ENCODE measurements around the gene ISOC2. TPM values are rescaled to one million over a fixed set of nuclear protein-coding genes. Genes with fewer than 3 reads are reported as not detected.

Gene ISOC2
- total RNA-seq, 6 experiments from 2014 or later: 69.4 to 222 (median 100) TPM

- Histone ChIP-seq H3K36me3 (no peaks in the 10 kb centered on the region), H3K27me3 (peaks cover 0 to 10% of the 10 kb centered on the region in 2 donors), H3K4me1 (no peaks in the 10 kb centered on the region), H3K9me3 (no peaks in the 10 kb centered on the region), H3K4me3 (no peak overlapping the region), H3K27ac (no peak overlapping the region)
- ATAC-seq (peak in 1 of 4 donors; percentile 33), DNase-seq (peak in 1 of 3 donors; percentile 36)
- TF ChIP-seq POLR2A (IDR thresholded peaks at IDR 0.05): no peak
- TF ChIP-seq CTCF (IDR thresholded peaks at IDR 0.05): no peak
- WGBS (ENCODE audit: insufficient coverage, low coverage, low lambda C conversion rate, missing lambda C conversion rate): 6% methylated on average over 13 of the region's 39 CpGs
- intact Hi-C loops (cut with DNase I): no loop called here
Observed at GRCh38 chr19:55441692-55442321, 19.6 kb downstream of the ISOC2 start.

- Histone ChIP-seq H3K36me3 (no peaks in the 10 kb centered on the region), H3K4me1 (no peaks in the 10 kb centered on the region), H3K9me3 (no peaks in the 10 kb centered on the region), H3K27ac (no peak overlapping the region), H3K27me3 (peaks cover 0 to 10% of the 10 kb centered on the region in 2 donors), H3K4me3 (no peak overlapping the region)
- WGBS (ENCODE audit: insufficient coverage, low coverage, low lambda C conversion rate, missing lambda C conversion rate): 5% methylated on average over 19 of the region's 21 CpGs
- no peak for TF ChIP-seq POLR2A (IDR thresholded peaks at IDR 0.05)
- no peak for TF ChIP-seq CTCF (IDR thresholded peaks at IDR 0.05)
- no peak for DNase-seq
- no peak for ATAC-seq
- intact Hi-C loops (cut with DNase I): no loop called here
Observed at GRCh38 chr19:55441319-55441691, 20.1 kb downstream of the ISOC2 start.

GRCh38 chr19:55440411-55441105, 20.9 kb downstream of the ISOC2 start:
- Histone ChIP-seq H3K27me3 (peaks cover 0 to 10% of the 10 kb centered on the region in 2 donors), H3K9me3 (no peaks in the 10 kb centered on the region), H3K36me3 (no peaks in the 10 kb centered on the region), H3K4me3 (no peak overlapping the region), H3K4me1 (no peaks in the 10 kb centered on the region), H3K27ac (no peak overlapping the region)
- no peak for ATAC-seq
- intact Hi-C loops (cut with DNase I): no loop called here
- 8% methylated on average over 25 of the region's 39 CpGs for WGBS (ENCODE audit: insufficient coverage, low coverage, low lambda C conversion rate, missing lambda C conversion rate)
- peak in 1 of 3 donors; percentile 40 for DNase-seq
- TF ChIP-seq POLR2A (IDR thresholded peaks at IDR 0.05) (no peak), CTCF (IDR thresholded peaks at IDR 0.05) (no peak)

- no peak for DNase-seq
- 91% methylated on average over 3 of the region's 5 CpGs for WGBS (ENCODE audit: insufficient coverage, low coverage, low lambda C conversion rate, missing lambda C conversion rate)
- ATAC-seq: no peak
- TF ChIP-seq POLR2A (IDR thresholded peaks at IDR 0.05): no peak
- no peak for TF ChIP-seq CTCF (IDR thresholded peaks at IDR 0.05)
- Histone ChIP-seq H3K4me3 (no peak overlapping the region), H3K27ac (no peak overlapping the region), H3K36me3 (no peaks in the 10 kb centered on the region), H3K4me1 (no peaks in the 10 kb centered on the region), H3K27me3 (peaks cover 0 to 10% of the 10 kb centered on the region in 2 donors), H3K9me3 (no peaks in the 10 kb centered on the region)
- intact Hi-C loops (cut with DNase I): no loop called here
Observed at GRCh38 chr19:55439052-55439451, 22.4 kb downstream of the ISOC2 start.

All from right lobe of liver (tissue), 6 donors.